Measurements from ENCODE around the gene CENPB.
A peak's percentile ranks its signal among the peaks of the same experiment; 100 is the strongest.
"Not testable (repeated sequence)": the region's sequence is repeated elsewhere in the genome, so short reads cannot be mapped to it uniquely, and the experiment has no call there.

CENPB gene

DNA sequence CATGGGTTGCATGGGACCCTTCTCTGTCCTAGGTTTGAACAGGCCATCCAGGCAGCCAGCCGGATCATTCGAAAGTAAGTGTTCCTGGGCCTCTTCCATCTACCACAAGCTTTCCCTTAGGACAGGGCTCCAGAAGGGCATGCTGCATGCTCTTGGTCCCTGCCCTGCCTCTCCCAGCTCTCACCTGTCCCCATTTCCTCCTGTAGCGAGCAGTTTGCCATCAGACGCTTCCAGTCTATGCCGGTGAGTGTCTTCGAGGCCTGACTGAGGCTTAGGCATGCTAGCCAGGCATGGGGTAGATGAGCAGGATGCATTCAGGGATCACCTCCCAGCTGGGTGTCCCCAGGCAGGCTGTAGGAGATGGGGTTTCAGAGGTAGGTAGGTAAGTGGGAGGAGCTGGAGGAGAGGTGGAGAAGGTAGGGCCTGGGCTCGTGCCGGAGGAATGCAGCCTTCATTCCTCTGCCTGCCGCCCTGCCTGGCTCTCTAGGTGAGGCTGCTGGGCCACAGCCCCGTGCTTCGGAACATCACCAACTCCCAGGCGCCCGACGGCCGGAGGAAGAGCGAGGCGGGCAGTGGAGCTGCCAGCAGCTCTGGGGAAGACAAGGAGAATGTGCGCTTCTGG lies 13.8 kb upstream of the CENPB start:
- H3K27ac ChIP-seq (ENCODE audit: insufficient read depth, low read length, poor library complexity, severe bottlenecking), result peak overlapping the region; percentile 65
- no peak overlapping the region for H3K4me3 ChIP-seq (ENCODE audit: insufficient read depth, low read depth, low read length, poor library complexity, severe bottlenecking)
- peaks cover 57% of the 10 kb centered on the region for H3K4me1 ChIP-seq (ENCODE audit: control insufficient read depth, insufficient read depth, low read length, poor library complexity, severe bottlenecking)
- peaks cover 52% of the 10 kb centered on the region for H3K36me3 ChIP-seq (ENCODE audit: control insufficient read depth, insufficient read depth, low read length)
- no peaks in the 10 kb centered on the region for H3K27me3 ChIP-seq (replicated peaks; ENCODE audit: control insufficient read depth, insufficient read depth, low read length, poor library complexity, severe bottlenecking)
- no peak for DNase-seq
- H3K9me3 ChIP-seq (ENCODE audit: control insufficient read depth, low read length), result no peaks in the 10 kb centered on the region

DNA sequence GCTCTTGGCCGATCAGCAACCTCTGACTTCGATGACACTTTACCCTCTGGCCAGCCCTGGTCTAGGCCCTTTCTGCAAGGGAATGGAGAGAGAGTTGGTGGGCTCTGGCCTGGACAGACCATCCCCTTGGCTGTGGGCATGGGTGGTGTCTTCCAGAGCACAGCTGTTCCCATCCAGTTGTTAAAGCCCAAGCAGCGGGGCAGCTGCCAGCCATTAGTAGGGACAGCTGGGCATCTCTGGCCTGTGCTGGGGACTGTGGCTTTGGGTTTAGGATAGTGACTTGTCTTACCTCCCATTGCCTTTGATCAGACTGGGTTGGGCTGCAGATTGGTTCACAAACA lies 12.3 kb upstream of the CENPB start:
- DNase-seq, result no peak
- peak overlapping the region; percentile 83 for H3K4me3 ChIP-seq (ENCODE audit: insufficient read depth, low read depth, low read length, poor library complexity, severe bottlenecking)
- H3K9me3 ChIP-seq (ENCODE audit: control insufficient read depth, low read length), result no peaks in the 10 kb centered on the region
- H3K4me1 ChIP-seq (ENCODE audit: control insufficient read depth, insufficient read depth, low read length, poor library complexity, severe bottlenecking), result peaks cover 55% of the 10 kb centered on the region
- H3K36me3 ChIP-seq (ENCODE audit: control insufficient read depth, insufficient read depth, low read length), result peaks cover 37% of the 10 kb centered on the region
- no peaks in the 10 kb centered on the region for H3K27me3 ChIP-seq (replicated peaks; ENCODE audit: control insufficient read depth, insufficient read depth, low read length, poor library complexity, severe bottlenecking)
- peak overlapping the region; percentile 65 for H3K27ac ChIP-seq (ENCODE audit: insufficient read depth, low read length, poor library complexity, severe bottlenecking)

DNA sequence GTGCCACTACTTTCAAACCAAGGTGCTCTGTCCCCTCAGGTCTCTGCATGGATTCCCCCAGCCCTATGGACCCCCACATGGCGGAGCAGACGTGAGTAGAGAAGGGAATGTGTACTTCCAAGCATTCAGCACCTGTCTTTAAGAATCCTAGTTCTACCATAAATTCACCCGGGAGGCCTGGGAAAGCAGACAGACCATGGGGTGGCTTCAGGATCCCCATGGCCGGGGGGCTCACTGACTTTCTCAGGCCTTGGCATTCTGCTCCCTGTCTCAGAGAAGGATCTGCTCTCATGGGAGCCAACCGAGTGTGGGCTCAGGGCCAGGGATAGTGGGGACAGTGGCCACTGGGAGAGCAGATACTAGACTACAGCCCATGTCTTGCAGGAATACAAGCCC lies 11.8 kb upstream of the CENPB start:
- Histone ChIP-seq H3K27me3 (replicated peaks; ENCODE audit: control insufficient read depth, insufficient read depth, low read length, poor library complexity, severe bottlenecking) (no peaks in the 10 kb centered on the region), H3K9me3 (ENCODE audit: control insufficient read depth, low read length) (no peaks in the 10 kb centered on the region), H3K4me3 (ENCODE audit: insufficient read depth, low read depth, low read length, poor library complexity, severe bottlenecking) (peak overlapping the region; percentile 83), H3K36me3 (ENCODE audit: control insufficient read depth, insufficient read depth, low read length) (peaks cover 32% of the 10 kb centered on the region), H3K27ac (ENCODE audit: insufficient read depth, low read length, poor library complexity, severe bottlenecking) (peak overlapping the region; percentile 65), H3K4me1 (ENCODE audit: control insufficient read depth, insufficient read depth, low read length, poor library complexity, severe bottlenecking) (peaks cover 55% of the 10 kb centered on the region)
- DNase-seq, result no peak

DNA sequence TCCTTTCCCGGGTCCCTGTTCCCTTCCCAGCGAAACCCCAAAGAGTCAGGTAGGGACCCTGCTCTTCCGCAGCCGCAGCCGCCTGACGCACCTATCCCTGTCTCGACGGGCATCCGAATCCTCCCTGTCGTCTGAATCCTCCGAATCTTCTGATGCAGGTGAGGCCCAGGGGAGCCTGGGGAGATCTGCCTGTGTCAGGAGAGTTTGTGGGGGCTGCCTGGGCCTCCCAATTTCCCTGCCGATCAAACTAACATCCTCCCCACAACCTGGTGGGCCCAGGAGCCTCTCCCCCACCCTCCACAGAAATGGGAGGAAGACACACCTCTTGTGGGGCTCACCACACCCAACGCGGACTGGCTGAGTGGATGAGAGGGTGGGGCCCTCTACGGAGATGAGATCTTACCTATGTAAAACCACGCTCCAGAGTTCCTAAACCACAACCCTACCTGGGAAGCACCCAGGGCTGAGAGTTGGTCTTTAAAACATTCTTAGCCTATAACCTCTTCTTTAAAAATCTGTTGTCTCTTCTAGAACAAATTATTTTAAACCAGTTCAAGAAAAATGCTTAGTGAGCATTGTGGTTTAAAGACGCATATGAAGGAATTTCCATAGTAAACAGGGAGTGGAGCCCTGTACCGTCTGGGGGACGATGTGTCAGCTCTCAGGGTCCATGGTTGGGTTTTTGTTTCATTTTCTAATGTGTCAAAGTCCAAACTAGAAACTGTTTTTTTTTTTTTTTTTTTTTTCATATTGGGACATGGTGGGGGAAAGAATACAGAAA lies 11.2 kb upstream of the CENPB start:
- Histone ChIP-seq H3K9me3 (ENCODE audit: control insufficient read depth, low read length) (no peaks in the 10 kb centered on the region), H3K4me3 (ENCODE audit: insufficient read depth, low read depth, low read length, poor library complexity, severe bottlenecking) (peak overlapping the region; percentile 83), H3K36me3 (ENCODE audit: control insufficient read depth, insufficient read depth, low read length) (peaks cover 26% of the 10 kb centered on the region), H3K27me3 (replicated peaks; ENCODE audit: control insufficient read depth, insufficient read depth, low read length, poor library complexity, severe bottlenecking) (no peaks in the 10 kb centered on the region), H3K27ac (ENCODE audit: insufficient read depth, low read length, poor library complexity, severe bottlenecking) (peak overlapping the region; percentile 65), H3K4me1 (ENCODE audit: control insufficient read depth, insufficient read depth, low read length, poor library complexity, severe bottlenecking) (peaks cover 55% of the 10 kb centered on the region)
- peak in 2 of 3 donors; percentile 29 to 42 for DNase-seq

DNA sequence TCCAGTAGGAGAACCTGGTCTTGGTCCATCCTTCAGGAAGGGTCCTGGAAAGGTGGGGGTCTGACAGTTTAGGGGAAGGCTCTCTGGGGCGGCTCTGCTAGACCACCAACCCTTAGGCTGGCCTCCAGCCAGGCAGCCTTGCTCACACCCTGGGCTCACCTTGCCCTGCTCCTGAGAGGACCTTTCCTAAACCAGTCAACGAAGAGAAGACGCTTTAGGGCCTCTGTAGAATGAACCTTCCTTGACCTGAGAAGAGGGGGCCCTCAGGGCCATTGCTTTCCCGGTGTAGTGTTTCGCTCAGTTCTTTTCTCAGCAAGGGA lies 10.6 kb upstream of the CENPB start:
- H3K4me1 ChIP-seq (ENCODE audit: control insufficient read depth, insufficient read depth, low read length, poor library complexity, severe bottlenecking), result peaks cover 54% of the 10 kb centered on the region

DNA sequence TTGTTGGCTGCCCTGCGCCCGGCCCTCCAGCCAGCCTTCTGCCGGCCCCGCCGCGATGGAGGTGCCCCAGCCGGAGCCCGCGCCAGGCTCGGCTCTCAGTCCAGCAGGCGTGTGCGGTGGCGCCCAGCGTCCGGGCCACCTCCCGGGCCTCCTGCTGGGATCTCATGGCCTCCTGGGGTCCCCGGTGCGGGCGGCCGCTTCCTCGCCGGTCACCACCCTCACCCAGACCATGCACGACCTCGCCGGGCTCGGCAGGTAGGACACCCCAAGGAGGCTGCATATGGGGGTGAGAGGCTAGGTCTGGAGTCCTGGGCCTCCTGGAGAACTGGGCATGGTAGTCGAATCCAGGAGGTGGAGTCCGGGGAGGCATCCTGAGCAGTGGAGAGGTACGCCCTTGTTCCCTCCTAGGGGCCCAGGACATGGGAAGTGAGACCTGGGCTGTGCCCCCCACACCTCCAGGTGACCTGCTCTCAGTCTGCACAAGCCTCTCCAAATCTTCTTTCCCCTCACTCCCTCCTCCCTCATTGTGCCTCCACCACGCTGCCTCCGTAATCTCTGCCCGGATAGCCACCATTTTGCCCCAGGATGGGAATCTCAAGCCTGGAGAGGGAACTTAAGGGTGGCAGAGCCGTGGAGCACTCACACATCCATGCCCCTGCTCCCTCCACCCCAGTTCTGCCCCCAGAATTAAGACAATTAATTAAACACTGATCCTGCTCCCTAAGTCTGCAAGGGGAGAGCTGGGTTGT lies 10.1 kb upstream of the CENPB start:
- peak overlapping the region; percentile 83 for H3K4me3 ChIP-seq (ENCODE audit: insufficient read depth, low read depth, low read length, poor library complexity, severe bottlenecking)
- DNase-seq, result no peak
- H3K27ac ChIP-seq (ENCODE audit: insufficient read depth, low read length, poor library complexity, severe bottlenecking), result peak overlapping the region; percentile 65
- H3K36me3 ChIP-seq (ENCODE audit: control insufficient read depth, insufficient read depth, low read length), result peaks cover 15% of the 10 kb centered on the region
- H3K4me1 ChIP-seq (ENCODE audit: control insufficient read depth, insufficient read depth, low read length, poor library complexity, severe bottlenecking), result peaks cover 49% of the 10 kb centered on the region
- H3K27me3 ChIP-seq (replicated peaks; ENCODE audit: control insufficient read depth, insufficient read depth, low read length, poor library complexity, severe bottlenecking), result no peaks in the 10 kb centered on the region
- H3K9me3 ChIP-seq (ENCODE audit: control insufficient read depth, low read length), result no peaks in the 10 kb centered on the region

More for the DNA sequence above, 10.6 kb upstream of the CENPB start:
- H3K27me3 ChIP-seq (replicated peaks; ENCODE audit: control insufficient read depth, insufficient read depth, low read length, poor library complexity, severe bottlenecking), result no peaks in the 10 kb centered on the region
- no peaks in the 10 kb centered on the region for H3K9me3 ChIP-seq (ENCODE audit: control insufficient read depth, low read length)
- H3K36me3 ChIP-seq (ENCODE audit: control insufficient read depth, insufficient read depth, low read length), result peaks cover 20% of the 10 kb centered on the region
- H3K4me3 ChIP-seq (ENCODE audit: insufficient read depth, low read depth, low read length, poor library complexity, severe bottlenecking), result peak overlapping the region; percentile 83
- H3K27ac ChIP-seq (ENCODE audit: insufficient read depth, low read length, poor library complexity, severe bottlenecking), result peak overlapping the region; percentile 65
- no peak for DNase-seq

DNA sequence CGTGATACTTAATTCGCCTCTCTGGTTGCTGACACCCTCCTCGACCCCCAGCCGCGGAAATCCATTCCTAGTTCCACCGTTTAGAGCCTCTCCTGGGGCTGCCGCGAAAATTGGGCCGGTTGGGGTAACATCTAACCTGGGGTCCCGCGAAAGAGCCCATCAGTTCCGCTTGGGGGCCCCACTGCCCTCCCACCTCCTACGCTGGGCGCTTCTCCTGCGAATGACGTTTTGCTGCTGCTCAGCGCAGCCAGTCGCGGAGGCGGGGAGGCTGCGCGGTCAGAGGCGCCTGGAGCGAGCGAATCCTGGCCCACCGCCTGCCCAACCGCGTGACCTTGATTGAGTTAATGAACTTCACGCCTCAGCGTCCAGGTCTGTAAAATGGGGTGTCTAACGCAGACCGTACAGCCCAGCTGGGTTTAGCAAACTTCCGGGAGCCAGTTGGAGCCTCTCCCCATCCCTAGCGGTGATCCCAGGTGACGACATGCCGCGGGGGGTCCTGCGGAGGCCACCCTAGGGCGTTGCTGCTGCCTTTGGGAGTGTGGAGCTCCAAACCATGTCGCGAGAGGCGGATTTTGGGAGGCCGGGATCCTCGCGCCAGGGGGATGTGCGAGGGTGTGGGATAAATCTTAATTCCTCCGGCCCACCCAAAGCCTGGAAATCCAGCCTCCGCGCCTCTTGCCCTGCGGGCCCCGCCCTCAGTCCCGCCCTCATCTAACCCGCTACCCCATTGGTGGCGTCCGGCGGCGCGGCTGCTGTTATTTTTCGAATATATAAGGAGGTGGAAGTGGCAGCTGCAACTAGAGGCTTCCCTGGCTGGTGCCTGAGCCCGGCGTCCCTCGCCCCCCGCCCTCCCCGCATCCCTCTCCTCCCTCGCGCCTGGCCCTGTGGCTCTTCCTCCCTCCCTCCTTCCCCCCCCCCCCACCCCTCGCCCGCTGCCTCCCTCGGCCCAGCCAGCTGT lies 9.2 kb upstream of the CENPB start, which contains the start of gene CDC25B:
Gene CDC25B, plus strand, starts transcription at position 800 of the 958 bp plus-strand sequence. CDS start 222 bp downstream, outside the sequence.
- Histone ChIP-seq H3K36me3 (ENCODE audit: control insufficient read depth, insufficient read depth, low read length) (peaks cover 6% of the 10 kb centered on the region), H3K4me1 (ENCODE audit: control insufficient read depth, insufficient read depth, low read length, poor library complexity, severe bottlenecking) (peaks cover 42% of the 10 kb centered on the region), H3K27ac (ENCODE audit: insufficient read depth, low read length, poor library complexity, severe bottlenecking) (peak within 1 kb of the TSS; percentile 84), H3K4me3 (ENCODE audit: insufficient read depth, low read depth, low read length, poor library complexity, severe bottlenecking) (peak within 1 kb of the TSS; percentile 83), H3K9me3 (ENCODE audit: control insufficient read depth, low read length) (no peaks in the 10 kb centered on the region), H3K27me3 (replicated peaks; ENCODE audit: control insufficient read depth, insufficient read depth, low read length, poor library complexity, severe bottlenecking) (no peaks in the 10 kb centered on the region)
- DNase-seq, result peak; percentile 80 to 88 (median 87)

DNA sequence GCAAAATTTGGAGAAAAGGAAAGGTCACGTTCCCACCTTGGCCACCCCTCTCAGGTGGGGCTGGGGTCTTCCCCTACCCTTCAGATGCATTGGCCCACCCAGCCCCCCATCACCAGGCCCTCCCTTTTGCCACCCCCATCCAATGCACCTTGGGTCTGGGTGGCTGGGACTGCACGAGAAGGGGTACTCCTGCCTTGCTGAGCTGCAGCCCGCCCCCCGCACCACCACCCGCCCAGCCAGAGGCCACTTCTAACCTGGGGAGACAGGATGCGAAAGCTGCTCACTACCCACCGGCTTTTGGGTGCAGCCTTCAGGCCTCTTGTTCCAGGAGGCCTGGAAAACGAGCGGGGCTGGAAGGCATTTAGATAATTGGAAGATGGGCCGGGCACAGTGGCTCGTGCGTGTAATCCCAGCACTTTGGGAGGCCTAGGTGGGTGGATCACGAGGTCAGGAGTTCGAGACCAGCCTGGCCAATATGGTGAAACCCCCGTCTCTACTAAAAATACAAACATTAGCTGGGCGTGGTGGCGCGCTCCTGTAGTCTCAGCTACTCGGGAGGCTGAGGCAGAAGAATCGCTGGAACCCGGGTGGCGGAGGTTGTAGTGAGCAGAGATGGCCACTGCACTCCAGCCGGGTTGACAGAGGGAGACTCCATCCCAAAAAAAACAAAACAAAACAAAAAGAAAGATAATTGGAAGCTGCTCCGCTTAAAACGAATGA lies 8.3 kb upstream of the CENPB start:
- no peak for DNase-seq
- no peak overlapping the region for H3K4me3 ChIP-seq (ENCODE audit: insufficient read depth, low read depth, low read length, poor library complexity, severe bottlenecking)
- peaks cover 33% of the 10 kb centered on the region for H3K4me1 ChIP-seq (ENCODE audit: control insufficient read depth, insufficient read depth, low read length, poor library complexity, severe bottlenecking)
- H3K36me3 ChIP-seq (ENCODE audit: control insufficient read depth, insufficient read depth, low read length), result no peaks in the 10 kb centered on the region
- H3K27me3 ChIP-seq (replicated peaks; ENCODE audit: control insufficient read depth, insufficient read depth, low read length, poor library complexity, severe bottlenecking), result no peaks in the 10 kb centered on the region
- no peaks in the 10 kb centered on the region for H3K9me3 ChIP-seq (ENCODE audit: control insufficient read depth, low read length)
- peak overlapping the region; percentile 84 for H3K27ac ChIP-seq (ENCODE audit: insufficient read depth, low read length, poor library complexity, severe bottlenecking)

DNA sequence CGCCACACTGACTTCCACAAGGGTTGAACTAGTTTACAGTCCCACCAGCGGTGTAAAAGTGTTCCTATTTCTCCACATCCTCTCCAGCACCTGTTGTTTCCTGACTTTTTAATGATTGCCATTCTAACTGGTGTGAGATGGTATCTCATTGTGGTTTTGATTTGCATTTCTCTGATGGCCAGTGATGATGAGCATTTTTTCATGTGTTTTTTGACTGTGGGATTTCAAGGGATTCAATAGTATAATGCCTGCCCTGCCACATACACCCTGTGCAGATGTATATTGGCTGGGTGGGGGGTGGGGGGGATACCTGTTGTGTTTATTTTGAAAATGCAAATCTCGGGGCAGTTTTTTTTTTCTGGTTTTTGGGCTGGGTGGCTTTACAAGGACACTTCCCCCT lies 7.6 kb upstream of the CENPB start:
- not testable (repeated sequence) for H3K27me3 ChIP-seq (replicated peaks; ENCODE audit: control insufficient read depth, insufficient read depth, low read length, poor library complexity, severe bottlenecking); H3K9me3 ChIP-seq (ENCODE audit: control insufficient read depth, low read length); H3K36me3 ChIP-seq (ENCODE audit: control insufficient read depth, insufficient read depth, low read length); H3K27ac ChIP-seq (ENCODE audit: insufficient read depth, low read length, poor library complexity, severe bottlenecking); H3K4me3 ChIP-seq (ENCODE audit: insufficient read depth, low read depth, low read length, poor library complexity, severe bottlenecking); DNase-seq
- peaks cover 26% of the 10 kb centered on the region for H3K4me1 ChIP-seq (ENCODE audit: control insufficient read depth, insufficient read depth, low read length, poor library complexity, severe bottlenecking)
